ENCODE measurements around the gene SLC6A9.

SLC6A9 gene

DNA sequence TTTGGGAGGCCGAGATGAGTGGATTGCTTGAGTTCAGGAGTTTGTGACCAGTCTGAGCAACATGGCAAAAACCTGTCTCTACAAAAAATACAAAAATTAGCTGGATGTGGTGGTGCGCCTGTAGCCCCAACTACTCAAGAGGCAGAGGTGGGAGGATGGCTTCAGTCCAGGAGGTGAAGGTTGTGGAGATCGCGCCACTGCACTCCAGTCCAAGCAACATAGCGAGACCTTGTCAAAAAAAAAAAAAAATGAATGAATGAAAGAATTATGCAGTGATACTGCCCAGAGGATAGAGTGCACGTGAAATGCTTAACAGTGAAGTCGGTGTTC lies 61.9 kb downstream of the SLC6A9 start:
- DNase-seq (ENCODE audit: extremely low read depth, low read depth): no peak
- TF ChIP-seq, protein P1, sequence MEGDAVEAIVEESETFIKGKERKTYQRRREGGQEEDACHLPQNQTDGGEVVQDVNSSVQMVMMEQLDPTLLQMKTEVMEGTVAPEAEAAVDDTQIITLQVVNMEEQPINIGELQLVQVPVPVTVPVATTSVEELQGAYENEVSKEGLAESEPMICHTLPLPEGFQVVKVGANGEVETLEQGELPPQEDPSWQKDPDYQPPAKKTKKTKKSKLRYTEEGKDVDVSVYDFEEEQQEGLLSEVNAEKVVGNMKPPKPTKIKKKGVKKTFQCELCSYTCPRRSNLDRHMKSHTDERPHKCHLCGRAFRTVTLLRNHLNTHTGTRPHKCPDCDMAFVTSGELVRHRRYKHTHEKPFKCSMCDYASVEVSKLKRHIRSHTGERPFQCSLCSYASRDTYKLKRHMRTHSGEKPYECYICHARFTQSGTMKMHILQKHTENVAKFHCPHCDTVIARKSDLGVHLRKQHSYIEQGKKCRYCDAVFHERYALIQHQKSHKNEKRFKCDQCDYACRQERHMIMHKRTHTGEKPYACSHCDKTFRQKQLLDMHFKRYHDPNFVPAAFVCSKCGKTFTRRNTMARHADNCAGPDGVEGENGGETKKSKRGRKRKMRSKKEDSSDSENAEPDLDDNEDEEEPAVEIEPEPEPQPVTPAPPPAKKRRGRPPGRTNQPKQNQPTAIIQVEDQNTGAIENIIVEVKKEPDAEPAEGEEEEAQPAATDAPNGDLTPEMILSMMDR (IDR thresholded peaks at IDR 0.05; ENCODE audit: low read depth, low read length): no peak

- TF ChIP-seq, protein P1 (IDR thresholded peaks at IDR 0.05; ENCODE audit: low read depth, low read length): no peak
- DNase-seq (ENCODE audit: extremely low read depth, low read depth): no peak
Observed at GRCh38 chr1:43968348-43968948, 62.8 kb downstream of the SLC6A9 start.

- DNase-seq (ENCODE audit: extremely low read depth, low read depth): no peak
- TF ChIP-seq, protein P1 (IDR thresholded peaks at IDR 0.05; ENCODE audit: low read depth, low read length): no peak
Observed at GRCh38 chr1:43965316-43965715, 65.9 kb downstream of the SLC6A9 start.

DNA sequence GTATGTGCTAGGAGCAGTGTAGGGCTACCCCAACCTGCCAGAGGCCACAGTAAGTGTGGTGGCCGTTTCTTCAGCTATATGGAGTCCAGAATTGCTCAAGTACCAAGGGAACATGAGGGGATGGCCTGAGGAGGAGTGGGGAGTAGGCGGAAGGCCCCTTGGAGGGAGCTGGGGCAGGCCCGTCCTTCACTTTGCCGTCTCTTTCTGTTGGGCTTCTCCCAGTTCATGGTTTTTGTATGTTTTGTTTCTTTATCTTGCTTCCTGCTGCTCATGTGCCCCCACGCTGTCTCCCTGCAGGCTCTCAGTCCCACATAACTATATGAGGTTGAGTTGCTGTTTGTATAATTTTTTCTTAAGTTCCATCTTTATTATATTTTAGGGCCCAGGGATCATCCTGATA lies 67.4 kb downstream of the SLC6A9 start:
- TF ChIP-seq, protein P1 (IDR thresholded peaks at IDR 0.05; ENCODE audit: low read depth, low read length): no peak
- DNase-seq (ENCODE audit: extremely low read depth, low read depth): no peak

- TF ChIP-seq, protein P1 (IDR thresholded peaks at IDR 0.05; ENCODE audit: low read depth, low read length): no peak
- DNase-seq (ENCODE audit: extremely low read depth, low read depth): no peak
Observed at GRCh38 chr1:43963006-43963405, 68.3 kb downstream of the SLC6A9 start.

- DNase-seq (ENCODE audit: extremely low read depth, low read depth): no peak
- TF ChIP-seq, protein P1 (IDR thresholded peaks at IDR 0.05; ENCODE audit: low read depth, low read length): no peak
Observed at GRCh38 chr1:43962324-43962723, 68.9 kb downstream of the SLC6A9 start.

DNA sequence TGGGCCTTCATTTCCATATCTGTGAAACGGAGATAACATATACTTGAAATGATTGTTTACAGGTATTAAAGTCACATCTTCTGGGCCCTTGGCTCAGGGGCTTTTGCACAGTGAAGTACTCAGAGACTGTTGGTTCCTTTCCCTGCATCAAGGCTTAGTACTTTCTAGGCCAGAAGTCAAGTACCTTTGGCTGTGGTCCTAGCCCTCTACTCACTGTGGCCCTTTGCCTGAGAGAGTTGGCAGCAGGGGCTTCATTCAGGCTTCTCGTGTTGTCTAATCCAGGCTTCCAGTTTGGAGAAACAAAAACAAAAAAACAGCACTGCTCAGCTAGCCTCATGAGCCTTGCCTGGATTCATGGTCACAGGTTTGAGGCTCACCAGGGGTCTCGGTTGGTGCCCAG lies 69.6 kb downstream of the SLC6A9 start:
- TF ChIP-seq, protein P1 (IDR thresholded peaks at IDR 0.05; ENCODE audit: low read depth, low read length): no peak
- no peak for DNase-seq (ENCODE audit: extremely low read depth, low read depth)
